Endometrium (tissue), 2 donors: ENCODE measurements around the gene ODAD4.
"Not testable (repeated sequence)": the region's sequence is repeated elsewhere in the genome, so short reads cannot be mapped to it uniquely, and the experiment has no call there.

ENCODE experiments used
- FAIRE-seq: peaks from 2 replicates; lab custom pipeline; 2012; peaks lifted over from hg19 to GRCh38; lab: Jason Lieb, UNC
- donor health status: control.
- donor health status: control.

ODAD4 gene

DNA sequence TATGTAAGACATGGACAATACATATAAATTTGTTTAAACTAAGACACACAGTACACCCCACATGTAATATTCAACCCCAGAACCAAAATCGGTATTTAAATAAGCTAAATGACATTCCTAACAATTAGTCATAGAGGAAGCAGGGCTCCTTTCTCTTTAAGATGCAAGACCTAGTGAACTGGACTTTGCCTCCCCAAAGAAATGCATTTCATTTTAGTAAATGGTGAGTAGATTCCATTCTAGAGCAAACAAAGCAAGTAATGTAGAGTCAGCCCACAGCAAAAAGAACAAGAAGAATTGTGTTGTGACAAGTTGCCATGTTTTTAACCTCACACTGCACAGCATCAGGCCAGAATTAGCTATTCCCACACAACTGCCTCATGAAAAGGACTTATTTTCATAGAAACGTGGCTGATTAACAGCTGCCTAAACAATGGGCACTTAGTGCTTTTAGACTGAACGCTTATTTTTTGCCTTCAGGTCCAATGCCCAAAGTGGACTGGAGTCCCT, 72.4 kb downstream of the ODAD4 start:
- no peak for FAIRE-seq

DNA sequence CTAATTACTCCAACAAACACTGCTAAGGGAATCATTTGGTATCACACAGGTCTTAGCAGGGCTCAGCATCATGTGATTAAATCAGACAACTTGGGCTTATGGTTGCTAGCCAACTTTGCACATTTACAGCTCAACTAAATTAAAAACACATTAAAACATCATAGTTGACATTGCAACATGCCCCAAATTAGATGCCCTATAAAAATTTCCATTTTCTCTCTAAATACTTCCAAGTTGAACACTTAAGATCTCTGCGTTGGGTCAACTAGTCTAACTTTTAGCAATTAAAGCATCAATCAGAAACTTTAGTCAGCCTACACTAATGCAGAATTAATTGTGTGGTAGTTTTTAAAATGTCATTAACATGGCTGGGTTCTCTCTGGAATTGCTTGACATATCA, 74.7 kb downstream of the ODAD4 start:
- peak; percentile 76 for FAIRE-seq

DNA sequence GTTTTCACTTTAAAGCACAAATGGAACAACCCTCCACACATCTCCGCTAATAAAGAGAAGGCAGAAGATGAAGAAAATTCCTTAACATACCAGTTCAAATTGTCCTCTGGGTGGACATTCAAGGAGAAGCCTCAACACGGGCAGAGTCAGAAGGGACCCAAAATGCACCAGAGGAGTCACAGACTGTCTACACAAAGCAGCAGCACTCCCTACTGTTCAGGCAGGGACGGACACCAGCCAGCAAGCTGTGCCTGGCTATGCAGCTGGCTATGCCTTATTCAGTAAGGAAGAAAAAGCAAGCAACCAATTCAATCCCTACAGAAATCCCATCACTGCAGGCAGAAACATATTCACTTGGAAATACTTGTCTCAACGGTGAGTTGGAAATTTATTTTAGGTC, 78.8 kb downstream of the ODAD4 start:
- FAIRE-seq: no peak

DNA sequence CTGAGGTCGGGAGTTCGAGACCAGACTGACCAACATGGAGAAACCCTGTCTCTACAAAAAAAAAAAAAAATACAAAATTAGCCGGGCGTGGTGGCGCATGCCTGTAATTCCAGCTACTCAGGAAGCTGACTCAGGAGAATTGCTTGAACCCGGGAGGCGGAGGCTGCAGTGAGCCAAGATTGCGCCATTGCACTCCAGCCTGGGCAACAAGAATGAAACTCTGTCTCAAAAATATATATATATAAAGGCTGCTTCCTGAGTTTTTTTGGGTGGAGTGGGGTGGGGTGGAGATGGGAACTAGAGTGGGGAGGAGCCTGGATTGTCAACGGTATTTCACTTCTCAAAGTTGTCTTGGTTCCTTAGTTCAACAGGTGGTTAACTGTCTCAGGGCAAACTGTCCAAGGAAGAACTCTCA, 79.9 kb downstream of the ODAD4 start:
- not testable (repeated sequence) for FAIRE-seq

DNA sequence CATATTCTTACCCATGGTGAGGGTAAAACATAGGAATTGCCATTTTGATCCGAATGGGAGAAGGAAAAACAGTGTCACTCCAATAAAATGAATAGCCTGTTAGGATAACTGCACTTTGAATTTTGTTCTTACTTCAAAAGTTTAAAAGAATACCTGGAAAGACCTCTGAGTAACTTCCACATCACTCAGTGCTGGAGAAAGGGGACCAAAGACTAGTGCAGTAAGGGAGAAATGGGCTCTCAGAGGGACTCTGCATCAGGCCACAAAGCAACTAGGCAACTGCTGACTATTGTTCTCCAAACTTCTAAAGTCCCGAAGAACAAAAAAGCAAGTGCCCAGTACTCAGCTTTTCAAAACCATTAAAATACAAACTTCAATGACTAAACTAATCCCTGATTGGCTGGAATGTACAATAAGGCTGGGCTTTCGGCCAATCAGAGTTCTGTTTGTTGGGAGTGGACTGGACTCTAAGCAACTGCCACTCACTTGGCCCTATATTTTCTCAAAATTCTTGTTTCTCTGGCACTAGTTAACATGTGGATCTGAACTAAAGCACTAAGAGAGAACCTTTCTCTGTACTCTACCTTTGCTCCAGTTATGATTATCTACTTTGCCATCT, 80.6 kb downstream of the ODAD4 start:
- no peak for FAIRE-seq

DNA sequence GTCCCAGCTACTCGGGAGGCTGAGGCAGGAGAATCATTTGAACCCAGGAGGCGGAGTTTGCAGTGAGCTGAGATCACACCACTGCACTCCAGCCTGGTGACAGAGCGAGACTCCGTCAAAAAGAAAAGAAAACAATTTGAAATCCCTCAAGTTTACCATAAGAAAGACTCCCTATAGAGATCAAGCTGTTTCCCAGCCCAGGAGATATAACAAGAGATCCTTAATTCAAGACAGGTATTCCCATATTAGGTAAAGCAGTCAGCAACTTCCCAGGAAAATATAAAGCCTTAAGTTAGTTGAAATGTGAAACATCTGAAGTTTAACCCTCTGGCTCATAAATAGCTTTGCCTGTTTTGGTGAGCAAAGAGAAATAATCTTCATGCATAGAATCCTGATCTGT, 81.9 kb downstream of the ODAD4 start:
- FAIRE-seq: not testable (repeated sequence)

DNA sequence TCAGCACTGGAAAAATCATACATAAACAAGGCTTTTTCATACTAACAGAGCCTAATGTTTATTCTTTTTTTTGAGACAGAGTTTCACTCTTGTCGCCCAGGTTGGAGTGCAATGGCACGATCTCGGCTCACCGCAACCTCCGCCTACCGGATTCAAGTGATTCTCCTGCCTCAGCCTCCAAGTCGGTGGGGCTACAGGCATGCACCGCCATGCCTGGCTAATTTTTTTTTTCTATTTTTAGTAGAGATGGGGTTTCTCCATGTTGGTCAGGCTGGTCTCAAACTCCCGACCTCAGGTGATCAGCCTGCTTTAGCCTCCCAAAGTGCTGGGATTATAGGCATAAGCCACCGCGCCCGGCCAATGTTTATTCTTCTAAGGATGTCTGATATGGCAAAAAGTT, 83.3 kb downstream of the ODAD4 start:
- FAIRE-seq: not testable (repeated sequence)
